ENCODE measurements around the gene C5.

- TF ChIP-seq CTCF (IDR thresholded peaks at IDR 0.05) (no peak), POLR2A (IDR thresholded peaks at IDR 0.05) (no peak)
Measured at GRCh38 chr9:120997502-120997901, 52.6 kb downstream of the C5 start.

Measured in Peyer's patch (tissue), 4 donors.